GM12801 (cell line): ENCODE results near the gene OR1L8.

ENCODE experiments used
- CTCF ChIP-seq: IDR thresholded peaks from one replicate; pipeline ENCODE4 v1.5.1; 2011; ENCODE audit warnings: control low read depth; ENCODE audit not compliant: insufficient read length; ENCODE audit errors: extremely low read depth

The OR1L8 gene

GRCh38 chr9:122579874-122580273 lies 3.3 kb downstream of the OR1L8 start:
- no peak for TF ChIP-seq CTCF

GRCh38 chr9:122572456-122572855 lies 10.7 kb downstream of the OR1L8 start:
- TF ChIP-seq CTCF, result no peak

GRCh38 chr9:122567901-122568300 lies 15.3 kb downstream of the OR1L8 start:
- no peak for TF ChIP-seq CTCF

- TF ChIP-seq CTCF, result no peak
Measured at GRCh38 chr9:122562134-122562760, 20.9 kb downstream of the OR1L8 start.

- no peak for TF ChIP-seq CTCF
Measured at GRCh38 chr9:122561446-122561845, 21.7 kb downstream of the OR1L8 start.

DNA sequence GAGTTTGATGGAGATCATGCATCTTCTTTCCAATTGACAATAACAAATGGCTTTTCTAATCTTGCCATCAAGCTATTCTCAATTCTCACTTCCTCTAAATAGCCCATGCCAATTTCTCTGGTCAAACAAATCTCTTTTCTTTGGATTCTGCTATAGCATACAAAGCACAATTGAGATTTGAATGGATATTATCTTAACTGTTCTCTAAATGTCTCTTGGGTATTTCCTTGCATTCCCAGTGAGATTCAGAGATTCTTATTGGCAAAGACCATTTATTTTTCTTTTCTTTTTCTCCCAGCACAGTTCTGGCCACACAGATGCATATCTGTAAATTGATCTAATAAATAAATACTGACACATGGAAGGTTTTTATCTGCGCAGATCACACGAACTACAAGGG lies 30.4 kb downstream of the OR1L8 start, which contains the start of gene OR1N2:
Gene OR1N2, plus strand, starts transcription at position 301 of the 400 bp plus-strand sequence. CDS start 100 bp downstream, outside the sequence.
- TF ChIP-seq CTCF, result no peak

- TF ChIP-seq CTCF, result no peak
Measured at GRCh38 chr9:122551371-122551770, 31.8 kb downstream of the OR1L8 start.
